GM18505 (cell line): Measurements from ENCODE around the gene DEPDC1B.
"Not testable (repeated sequence)": the region's sequence is repeated elsewhere in the genome, so short reads cannot be mapped to it uniquely, and the experiment has no call there.

Experiments used
- ATAC-seq: cut with Tn5 transposase; IDR thresholded peaks from one replicate; pipeline ENCODE4 v1.9.1; 2021; ENCODE audit not compliant: unreplicated experiment
- POLR2A ChIP-seq: IDR thresholded peaks from 4 replicates; pipeline ENCODE4 v1.6.1; 2011; ENCODE audit warnings: borderline replicate concordance; ENCODE audit not compliant: insufficient read depth, insufficient read length; ENCODE audit errors: extremely low read depth

DEPDC1B gene

DNA sequence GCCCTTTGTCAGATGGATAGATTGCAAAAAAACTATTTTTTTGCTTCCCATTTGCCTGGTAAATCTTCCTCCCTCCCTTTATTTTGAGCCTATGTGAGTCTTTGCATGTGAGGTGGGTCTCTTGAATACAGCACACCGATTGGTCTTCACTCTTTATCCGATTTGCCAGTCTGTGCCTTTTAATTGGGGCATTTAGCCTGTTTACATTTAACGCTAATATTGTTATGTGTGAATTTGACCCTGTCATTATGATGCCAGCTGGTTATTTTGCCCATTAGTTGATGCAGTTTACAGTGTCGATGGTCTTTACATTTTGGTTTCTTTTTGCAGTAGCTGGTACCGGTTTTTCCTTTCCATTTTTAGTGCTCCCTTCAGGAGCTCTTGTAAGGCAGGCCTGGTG lies 13.0 kb upstream of the DEPDC1B start:
- no peak for TF ChIP-seq POLR2A
- ATAC-seq, result no peak

DNA sequence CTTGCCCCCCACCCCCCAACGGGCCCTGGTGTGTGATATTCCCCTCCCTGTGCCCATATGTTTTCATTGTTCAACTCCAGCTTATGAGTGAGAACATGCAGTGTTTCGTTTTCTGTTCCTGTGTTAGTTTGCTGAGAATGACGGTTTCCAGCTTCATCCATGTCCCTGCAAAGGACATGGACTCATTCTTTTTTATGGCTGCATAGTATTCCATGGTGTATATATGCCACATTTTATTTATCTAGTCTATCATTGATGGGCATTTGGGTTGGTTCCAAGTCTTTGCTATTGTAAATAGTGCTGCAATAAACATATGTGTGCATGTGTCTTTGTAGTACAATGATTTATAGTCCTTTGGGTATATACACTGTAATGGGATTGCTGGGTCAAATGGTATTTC lies 11.9 kb upstream of the DEPDC1B start:
- not testable (repeated sequence) for ATAC-seq

DNA sequence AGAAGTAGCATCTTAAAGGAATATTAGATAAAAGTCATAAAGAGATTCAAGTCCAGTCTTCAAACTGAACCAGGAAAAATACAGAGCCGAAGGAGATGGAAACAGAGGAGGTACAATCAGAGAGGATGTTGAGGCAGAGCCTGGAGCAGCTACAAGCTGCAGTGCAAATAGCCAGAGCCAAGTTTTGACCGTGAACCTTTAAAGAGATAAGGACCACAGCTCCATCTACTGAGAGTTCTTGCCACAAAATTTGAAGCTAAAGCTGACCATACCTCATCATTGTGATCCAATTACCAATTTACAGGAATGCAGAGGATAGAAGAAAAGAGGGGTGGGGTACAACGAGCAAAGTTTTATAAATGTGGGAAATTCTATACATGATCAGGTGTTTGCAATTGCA lies 10.4 kb upstream of the DEPDC1B start:
- no peak for TF ChIP-seq POLR2A
- no peak for ATAC-seq

DNA sequence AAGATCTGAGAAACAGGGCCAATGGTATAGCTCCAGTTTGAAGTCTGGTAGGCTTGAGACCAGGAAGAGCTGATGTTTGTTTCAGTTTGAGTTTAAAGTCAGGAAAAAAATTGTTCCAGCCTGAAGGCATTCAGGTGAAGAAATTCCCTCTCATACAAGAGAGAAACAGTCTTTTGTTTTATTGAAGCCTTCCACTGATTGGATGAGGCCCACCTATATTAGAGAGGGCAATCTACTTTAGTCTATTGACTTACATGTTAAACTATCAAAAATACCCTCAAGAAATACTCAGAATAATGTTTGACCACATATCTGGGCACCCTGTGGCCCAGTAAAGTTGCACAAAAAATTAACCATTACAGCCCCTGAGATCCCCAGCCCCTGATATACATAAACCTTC lies 5.2 kb upstream of the DEPDC1B start:
- no peak for TF ChIP-seq POLR2A
- no peak for ATAC-seq

DNA sequence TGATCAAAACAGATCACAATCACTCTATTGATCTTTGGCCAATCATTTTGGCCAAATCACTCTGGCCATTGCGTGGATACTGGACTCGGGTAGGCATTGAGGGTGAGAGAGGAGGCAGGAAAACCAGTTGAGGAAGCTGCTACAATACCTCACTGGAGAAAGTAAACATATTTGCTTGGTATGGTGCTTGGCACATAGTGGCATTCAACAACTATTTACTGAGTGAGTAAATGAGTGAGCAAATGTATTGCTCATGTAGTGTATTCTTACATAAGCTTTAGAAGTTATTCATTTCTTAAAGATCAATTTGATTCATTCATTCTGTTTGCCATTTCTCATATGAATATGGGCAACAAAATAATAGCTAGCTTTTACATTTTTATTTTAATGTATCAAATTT lies 4.0 kb upstream of the DEPDC1B start:
- ATAC-seq, result no peak
- TF ChIP-seq POLR2A, result no peak

DNA sequence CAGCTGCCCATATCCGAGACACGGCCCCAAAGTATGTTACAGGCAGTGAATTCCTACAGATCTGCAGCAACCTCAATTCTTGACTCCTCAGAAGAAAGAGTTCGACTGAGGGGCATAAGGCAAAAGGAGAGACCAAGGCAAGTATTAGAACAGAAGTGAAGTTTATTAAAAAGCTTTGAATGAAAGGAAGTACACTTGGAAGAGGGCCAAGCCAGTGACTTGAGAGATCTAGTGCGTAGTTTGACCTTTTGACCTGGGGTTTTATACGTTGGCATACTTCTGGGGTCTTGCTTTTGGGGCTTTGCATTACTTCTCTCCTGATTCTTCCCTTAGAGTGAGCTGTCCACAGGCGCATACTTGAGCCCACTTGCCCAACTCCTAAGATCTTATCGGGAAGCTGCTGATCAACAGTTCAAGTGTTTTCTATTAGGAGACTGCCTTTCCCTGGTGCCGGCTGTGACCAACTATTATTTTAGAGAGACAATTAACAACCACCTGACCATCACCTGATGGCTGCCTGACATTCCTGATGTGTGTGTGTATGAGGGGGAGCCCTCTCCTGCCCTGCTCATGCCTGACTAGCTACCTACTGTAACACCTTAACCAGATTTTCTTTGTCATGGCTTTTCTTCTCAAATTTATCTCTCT lies 1.5 kb upstream of the DEPDC1B start:
- no peak for ATAC-seq
- TF ChIP-seq POLR2A, result no peak

DNA sequence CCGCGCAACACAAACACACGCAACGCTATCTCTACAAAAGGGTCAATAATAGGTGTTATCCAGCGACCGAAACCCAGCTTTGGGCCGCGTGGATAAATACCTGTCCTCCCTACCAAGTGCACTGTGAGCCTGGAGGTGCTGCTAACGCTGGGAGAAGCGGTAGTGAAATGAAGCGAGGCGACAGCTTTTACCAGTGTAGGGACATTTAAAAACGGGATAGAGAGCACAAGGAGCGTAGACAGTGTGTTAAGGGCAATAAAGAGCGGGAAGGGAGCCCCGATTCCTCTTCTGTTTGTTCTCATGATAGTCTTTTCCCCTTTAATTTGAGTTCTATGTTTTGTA lies 421 bp upstream of the DEPDC1B start:
- ATAC-seq, result peak; percentile 26
- no peak for TF ChIP-seq POLR2A

DNA sequence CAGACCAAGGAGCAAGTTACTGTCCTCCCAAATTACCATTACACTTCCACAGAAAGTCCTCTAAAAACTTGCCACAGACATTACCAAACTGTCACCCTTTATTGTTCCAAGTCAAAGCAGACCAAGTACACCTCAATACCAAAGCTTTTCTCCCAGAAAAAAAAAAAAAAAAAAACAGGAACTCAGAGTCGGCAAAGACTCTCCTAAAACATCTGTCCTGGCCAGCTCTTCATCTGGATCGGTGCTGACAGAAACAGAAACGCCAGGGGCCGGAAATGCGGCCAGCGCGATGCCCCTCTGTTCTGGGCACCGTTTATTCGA lies 718 bp downstream of the DEPDC1B start:
- ATAC-seq, result no peak
- no peak for TF ChIP-seq POLR2A

DNA sequence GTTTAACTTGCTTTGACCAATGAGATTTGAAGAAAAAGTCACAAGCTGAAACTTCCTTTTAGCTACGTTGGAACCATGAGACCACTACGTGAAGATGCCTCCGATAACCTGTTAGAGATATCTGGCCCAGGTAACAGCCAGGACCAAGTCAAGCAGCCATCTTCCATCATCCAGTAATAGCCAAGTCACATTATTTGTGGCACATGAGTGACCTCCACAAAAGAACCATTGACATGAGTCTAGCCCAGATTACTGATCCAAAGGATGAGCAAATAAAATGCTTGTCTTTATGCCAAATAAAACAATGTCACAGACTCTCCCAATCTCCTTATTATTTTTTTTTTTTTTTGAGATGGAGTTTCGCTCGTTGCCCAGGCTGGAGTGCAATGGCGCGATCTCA lies 1.6 kb downstream of the DEPDC1B start:
- no peak for TF ChIP-seq POLR2A
- ATAC-seq, result no peak

DNA sequence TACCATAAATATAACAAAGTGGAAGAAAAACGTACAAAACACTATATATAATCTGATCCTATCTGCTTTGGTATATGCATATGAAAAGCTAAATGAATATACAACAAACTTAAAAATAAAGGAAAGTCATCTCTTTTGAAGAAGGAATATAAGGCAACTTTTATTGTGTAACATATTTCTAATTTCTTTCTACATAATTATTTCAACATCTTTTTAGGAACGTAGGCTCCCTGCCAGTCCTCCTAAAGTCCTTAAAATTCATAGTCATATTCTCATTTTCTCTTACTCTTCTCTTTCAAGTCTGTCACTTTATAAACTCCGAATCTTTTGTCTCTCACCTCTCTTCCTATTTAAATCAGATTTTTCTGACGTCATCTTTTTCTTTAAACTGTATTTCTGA lies 9.6 kb downstream of the DEPDC1B start:
- no peak for TF ChIP-seq POLR2A
- ATAC-seq, result no peak

DNA sequence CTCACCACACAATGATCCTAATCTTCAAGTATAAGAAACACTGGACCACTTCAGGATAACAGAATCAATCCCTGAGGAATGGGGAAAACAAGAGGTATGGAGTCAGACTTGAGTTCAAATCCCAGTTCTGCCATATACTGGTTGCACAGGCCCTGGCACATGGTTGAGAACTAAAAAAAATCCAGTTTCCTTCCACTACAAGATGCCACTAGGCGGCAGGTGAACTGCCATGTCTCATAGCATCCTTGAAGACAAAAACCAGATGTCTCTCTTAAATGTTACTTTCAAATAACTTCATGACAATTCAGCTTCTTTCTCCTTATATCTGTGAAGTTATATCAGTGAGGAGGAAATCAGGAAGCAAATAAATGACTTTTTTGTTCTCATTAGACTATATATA lies 11.0 kb downstream of the DEPDC1B start:
- TF ChIP-seq POLR2A, result no peak
- no peak for ATAC-seq

DNA sequence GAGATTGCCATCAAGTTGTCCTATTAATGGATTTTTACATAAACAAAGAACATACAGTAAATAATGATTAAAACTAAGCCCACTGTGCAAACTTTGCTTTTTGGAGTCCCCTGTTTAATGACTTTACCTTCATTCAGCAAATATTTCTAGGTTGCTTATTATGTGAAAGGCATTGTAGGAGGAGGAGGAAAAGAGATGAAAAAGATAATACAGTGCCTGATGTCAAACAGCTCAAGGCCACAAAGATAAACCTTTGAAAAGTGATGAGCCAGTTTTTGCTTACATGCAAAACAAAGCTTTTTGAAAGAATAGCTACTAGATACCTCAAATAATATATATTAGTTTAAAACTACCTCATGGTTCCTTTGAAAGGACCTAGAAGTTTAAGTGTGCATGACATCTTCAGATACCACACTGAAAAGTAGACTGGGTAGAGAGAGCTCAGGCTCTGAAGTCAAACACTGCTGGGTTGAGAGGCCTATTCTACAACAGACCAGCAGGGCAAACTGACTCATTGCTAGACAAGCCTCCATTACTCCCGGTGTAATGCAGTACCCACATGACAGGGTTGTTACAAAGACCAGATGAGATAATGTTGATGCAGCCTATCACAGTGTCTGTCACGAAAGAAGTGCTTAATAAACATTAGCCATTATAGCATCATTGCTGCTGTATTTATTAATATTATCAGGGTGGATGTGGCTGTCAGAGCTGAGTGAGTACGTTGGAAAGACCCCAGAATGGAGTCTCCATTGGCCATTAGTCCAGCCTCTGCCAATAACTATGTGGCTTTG lies 11.8 kb downstream of the DEPDC1B start:
- ATAC-seq, result peak; percentile 99
- no peak for TF ChIP-seq POLR2A

DNA sequence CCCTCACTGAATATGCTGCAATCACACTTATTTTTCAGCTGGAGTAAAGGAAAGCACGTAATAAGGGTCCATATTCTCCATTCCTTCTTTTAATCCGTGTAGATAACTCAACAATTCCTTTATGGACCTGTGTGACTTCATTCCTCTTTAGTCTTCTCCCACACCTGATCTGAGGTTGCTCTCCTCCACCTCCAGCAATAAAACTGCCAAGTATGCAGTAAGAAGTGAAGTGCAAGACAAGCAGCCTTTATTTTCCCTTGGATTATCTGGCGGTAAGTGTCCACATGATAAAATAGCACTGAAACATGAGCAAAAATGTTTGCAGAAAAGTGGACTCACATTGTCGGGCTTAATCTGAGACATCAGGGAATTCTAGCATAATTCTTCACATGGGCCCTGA lies 13.8 kb downstream of the DEPDC1B start:
- ATAC-seq, result no peak
- no peak for TF ChIP-seq POLR2A

DNA sequence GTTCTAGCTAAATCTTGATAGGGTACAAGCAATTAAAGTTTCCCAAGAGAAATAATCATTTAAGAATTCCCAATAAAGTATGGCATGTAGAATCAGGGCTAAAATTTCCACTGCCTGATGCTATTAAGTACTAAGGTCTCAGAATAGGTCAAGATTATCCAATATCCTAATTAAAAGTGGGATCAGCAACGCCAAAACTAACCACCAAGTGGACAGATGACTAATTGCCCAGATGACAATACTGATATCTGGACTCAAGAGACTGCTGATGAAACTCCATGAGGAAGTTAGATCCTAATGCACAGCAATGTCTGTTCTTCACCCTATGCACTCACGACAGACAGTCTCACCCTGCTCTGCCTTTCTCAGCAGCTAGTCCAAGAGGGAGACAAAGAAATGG lies 14.3 kb downstream of the DEPDC1B start:
- no peak for TF ChIP-seq POLR2A
- ATAC-seq, result no peak

DNA sequence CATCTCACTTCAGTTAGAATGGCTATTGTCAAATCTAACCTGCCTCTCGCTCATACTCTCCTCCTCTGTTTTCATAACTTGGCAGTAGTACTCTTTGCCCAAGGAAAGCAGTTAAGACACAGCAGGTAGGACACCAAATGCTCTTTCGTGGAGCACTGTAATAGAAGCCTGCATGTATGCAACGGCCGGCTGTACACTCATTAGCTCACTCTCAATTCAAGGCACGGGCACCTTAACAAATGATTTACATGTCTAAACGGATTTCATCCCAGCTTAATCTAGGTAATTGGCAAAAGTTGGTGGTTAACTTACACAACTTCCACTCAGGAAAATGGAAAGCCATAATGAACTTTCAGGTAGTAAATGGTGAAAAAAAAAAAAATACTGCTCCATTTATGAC lies 14.9 kb downstream of the DEPDC1B start:
- no peak for ATAC-seq
- no peak for TF ChIP-seq POLR2A

DNA sequence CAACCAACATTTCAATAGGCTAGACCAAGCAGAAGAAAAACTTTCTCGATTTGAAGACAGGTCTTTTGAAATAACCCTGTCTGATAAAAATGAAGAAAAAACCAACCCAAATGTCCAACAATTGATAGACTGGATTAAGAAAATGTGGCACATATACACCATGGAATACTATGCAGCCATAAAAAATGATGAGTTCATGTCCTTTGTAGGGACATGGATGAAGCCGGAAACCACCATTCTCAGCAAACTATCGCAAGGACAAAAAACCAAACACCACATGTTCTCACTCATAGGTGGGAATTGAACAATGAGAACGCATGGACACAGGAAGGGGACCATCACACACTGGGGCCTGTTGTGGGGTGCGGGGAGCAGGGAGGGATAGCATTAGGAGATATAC lies 18.0 kb downstream of the DEPDC1B start:
- ATAC-seq, result not testable (repeated sequence)
